Measurements from ENCODE around the gene ZFP92.

DNA sequence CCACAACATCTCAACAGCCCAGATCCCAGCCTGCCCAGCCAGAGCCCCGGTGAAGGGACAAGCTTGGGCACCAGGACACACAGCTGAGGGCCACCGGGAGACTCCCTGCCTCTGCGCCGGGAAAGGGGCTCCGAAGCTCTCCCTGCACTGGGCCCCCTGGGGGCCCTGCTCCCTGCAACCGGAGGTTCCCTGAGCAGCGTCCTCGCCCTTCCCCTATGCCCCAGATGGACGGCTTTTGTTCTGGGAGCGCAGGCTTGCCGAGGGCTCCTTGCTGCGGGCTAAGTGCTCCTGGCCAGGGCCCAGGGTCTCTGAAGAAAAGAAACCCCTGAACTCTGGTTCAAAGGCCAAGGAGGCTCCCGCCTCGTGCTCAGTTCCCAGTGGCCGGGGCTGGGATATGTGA lies 899 bp upstream of the ZFP92 start:
- TF ChIP-seq, protein P1, sequence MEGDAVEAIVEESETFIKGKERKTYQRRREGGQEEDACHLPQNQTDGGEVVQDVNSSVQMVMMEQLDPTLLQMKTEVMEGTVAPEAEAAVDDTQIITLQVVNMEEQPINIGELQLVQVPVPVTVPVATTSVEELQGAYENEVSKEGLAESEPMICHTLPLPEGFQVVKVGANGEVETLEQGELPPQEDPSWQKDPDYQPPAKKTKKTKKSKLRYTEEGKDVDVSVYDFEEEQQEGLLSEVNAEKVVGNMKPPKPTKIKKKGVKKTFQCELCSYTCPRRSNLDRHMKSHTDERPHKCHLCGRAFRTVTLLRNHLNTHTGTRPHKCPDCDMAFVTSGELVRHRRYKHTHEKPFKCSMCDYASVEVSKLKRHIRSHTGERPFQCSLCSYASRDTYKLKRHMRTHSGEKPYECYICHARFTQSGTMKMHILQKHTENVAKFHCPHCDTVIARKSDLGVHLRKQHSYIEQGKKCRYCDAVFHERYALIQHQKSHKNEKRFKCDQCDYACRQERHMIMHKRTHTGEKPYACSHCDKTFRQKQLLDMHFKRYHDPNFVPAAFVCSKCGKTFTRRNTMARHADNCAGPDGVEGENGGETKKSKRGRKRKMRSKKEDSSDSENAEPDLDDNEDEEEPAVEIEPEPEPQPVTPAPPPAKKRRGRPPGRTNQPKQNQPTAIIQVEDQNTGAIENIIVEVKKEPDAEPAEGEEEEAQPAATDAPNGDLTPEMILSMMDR (conservative IDR thresholded peaks at IDR 0.05; ENCODE audit: low read length), result no peak
- TF ChIP-seq EZH2phosphoT487 (IDR thresholded peaks at IDR 0.05; ENCODE audit: borderline replicate concordance), result no peak

Measured in Loucy (cell line).